ENCODE results near the gene ERC1. TPM values are rescaled to one million over a fixed set of nuclear protein-coding genes. Genes with fewer than 3 reads are reported as not detected.
A peak's percentile ranks its signal among the peaks of the same experiment; 100 is the strongest.

The ERC1 gene
- total and polyA plus RNA-seq, 7 donors: 4.0 to 35.6 (median 29.4) TPM

DNA sequence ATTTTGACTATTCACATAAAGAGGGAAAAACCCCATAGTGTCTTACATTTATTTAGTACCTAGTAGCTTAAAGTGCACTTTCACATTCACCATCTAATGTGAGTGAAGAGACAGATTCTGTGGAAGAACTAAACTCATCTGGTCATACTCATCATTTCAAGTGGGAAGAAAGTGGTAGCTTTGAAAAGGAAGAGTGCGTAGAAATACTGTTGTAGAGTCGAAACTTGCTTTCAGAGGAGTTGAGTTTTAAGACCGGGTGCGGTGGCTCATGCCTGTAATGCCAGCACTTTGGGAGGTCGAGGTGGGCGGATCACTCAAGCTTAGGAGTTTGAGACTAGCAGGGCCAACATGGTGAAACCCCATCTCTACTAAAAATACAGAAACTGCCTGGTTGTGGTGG is 222.2 kb downstream of the ERC1 start:
- ATAC-seq: no peak
- Histone ChIP-seq H3K9me3 (no peaks in the 10 kb centered on the region), H3K4me1 (peaks cover 17% of the 10 kb centered on the region), H3K27me3 (ENCODE audit: insufficient read depth in 3 of 3, low read length in 2 of 3) (no peaks in the 10 kb centered on the region), H3K36me3 (ENCODE audit: insufficient read depth in 1 of 2, low read depth in 1 of 2) (no peaks in the 10 kb centered on the region), H3K27ac (no peak overlapping the region), H3K4me3 (no peak overlapping the region)
- intact Hi-C loops (cut with DNase I): no loop called here
- DNase-seq: no peak
- TF ChIP-seq, protein P1, sequence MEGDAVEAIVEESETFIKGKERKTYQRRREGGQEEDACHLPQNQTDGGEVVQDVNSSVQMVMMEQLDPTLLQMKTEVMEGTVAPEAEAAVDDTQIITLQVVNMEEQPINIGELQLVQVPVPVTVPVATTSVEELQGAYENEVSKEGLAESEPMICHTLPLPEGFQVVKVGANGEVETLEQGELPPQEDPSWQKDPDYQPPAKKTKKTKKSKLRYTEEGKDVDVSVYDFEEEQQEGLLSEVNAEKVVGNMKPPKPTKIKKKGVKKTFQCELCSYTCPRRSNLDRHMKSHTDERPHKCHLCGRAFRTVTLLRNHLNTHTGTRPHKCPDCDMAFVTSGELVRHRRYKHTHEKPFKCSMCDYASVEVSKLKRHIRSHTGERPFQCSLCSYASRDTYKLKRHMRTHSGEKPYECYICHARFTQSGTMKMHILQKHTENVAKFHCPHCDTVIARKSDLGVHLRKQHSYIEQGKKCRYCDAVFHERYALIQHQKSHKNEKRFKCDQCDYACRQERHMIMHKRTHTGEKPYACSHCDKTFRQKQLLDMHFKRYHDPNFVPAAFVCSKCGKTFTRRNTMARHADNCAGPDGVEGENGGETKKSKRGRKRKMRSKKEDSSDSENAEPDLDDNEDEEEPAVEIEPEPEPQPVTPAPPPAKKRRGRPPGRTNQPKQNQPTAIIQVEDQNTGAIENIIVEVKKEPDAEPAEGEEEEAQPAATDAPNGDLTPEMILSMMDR (IDR thresholded peaks at IDR 0.05): no peak
- WGBS, 3 donors: 95 to 98% (median 96%) methylated on average over 6 of the region's 6 CpGs

- intact Hi-C loops (cut with DNase I): no loop called here
- DNase-seq: no peak
- WGBS, 3 donors: 95 to 97% (median 96%) methylated on average over 7 of the region's 7 CpGs
These were observed 222.7 kb downstream of the ERC1 start for GRCh38 chr12:1213618-1214205.

GRCh38 chr12:1216560-1216959 is 225.5 kb downstream of the ERC1 start:
- H3K4me3 ChIP-seq: no peak overlapping the region
- intact Hi-C loops (cut with DNase I): loop anchor here in 1 of 2 donors (5.0 kb wide), 1 partner anchor 579 kb away; no protein-coding TSS in a partner anchor
- no peak for ATAC-seq
- H3K36me3 ChIP-seq (ENCODE audit: insufficient read depth in 1 of 2, low read depth in 1 of 2): no peaks in the 10 kb centered on the region
- peak overlapping the region; percentile 75 for H3K27ac ChIP-seq
- no peak for DNase-seq
- H3K9me3 ChIP-seq: no peaks in the 10 kb centered on the region
- TF ChIP-seq, protein P1 (IDR thresholded peaks at IDR 0.05): no peak
- H3K27me3 ChIP-seq (ENCODE audit: insufficient read depth in 3 of 3, low read length in 2 of 3): no peaks in the 10 kb centered on the region
- 82 to 89% (median 87%) methylated on average over 3 of the region's 3 CpGs for WGBS, 3 donors
- peaks cover 29% of the 10 kb centered on the region for H3K4me1 ChIP-seq

More at GRCh38 chr12:1213618-1214205, 222.7 kb downstream of the ERC1 start:
- ATAC-seq: no peak
- no peak overlapping the region for H3K27ac ChIP-seq
- peaks cover 22% of the 10 kb centered on the region for H3K4me1 ChIP-seq
- H3K36me3 ChIP-seq (ENCODE audit: insufficient read depth in 1 of 2, low read depth in 1 of 2): no peaks in the 10 kb centered on the region
- H3K9me3 ChIP-seq: no peaks in the 10 kb centered on the region
- H3K4me3 ChIP-seq: no peak overlapping the region
- H3K27me3 ChIP-seq (ENCODE audit: insufficient read depth in 3 of 3, low read length in 2 of 3): no peaks in the 10 kb centered on the region
- TF ChIP-seq, protein P1 (IDR thresholded peaks at IDR 0.05): no peak

DNA sequence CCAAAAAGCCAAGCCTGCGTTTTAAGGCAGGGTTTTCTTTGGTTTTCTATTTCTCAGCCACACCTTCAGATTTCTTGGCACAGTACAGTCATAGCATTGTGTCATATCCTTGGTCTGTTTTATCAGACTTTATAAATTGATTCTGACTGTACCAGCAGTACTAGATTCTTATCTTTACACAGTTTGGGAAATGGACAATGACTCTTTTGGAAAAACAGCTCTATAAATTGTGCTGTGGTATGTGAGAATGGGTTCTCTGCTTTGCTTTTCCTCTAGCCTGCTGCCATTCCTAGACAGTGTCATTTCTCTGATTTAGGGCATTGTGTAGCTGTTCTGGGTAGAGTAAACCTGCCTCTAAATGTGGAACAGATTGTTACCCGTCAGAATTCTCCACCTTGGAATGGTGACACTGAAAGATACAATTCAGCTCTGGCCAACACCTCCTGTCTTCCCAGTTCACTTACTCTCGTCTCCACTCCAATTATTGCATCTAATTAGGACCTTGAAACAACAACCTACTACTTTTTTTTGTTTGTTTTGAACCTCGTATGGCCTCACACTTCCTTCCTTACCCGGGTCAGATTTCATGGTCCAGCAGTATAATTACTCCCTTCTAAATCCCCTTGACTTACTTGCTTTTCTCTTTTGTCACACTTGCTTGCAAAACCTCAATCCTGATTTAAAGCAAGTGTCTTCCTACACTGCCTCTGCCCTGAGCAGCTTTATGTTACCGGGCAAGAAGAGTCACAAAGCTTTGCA is 226.3 kb downstream of the ERC1 start:
- ATAC-seq (peak; percentile 76 to 89 (median 80)), DNase-seq (no peak)
- intact Hi-C loops (cut with DNase I): loop anchor here in 1 of 2 donors (5.0 kb wide), 1 partner anchor 580 kb away; no protein-coding TSS in a partner anchor
- no peaks in the 10 kb centered on the region for H3K36me3 ChIP-seq (ENCODE audit: insufficient read depth in 1 of 2, low read depth in 1 of 2)
- peaks cover 29% of the 10 kb centered on the region for H3K4me1 ChIP-seq
- H3K9me3 ChIP-seq: no peaks in the 10 kb centered on the region
- peak overlapping the region; percentile 75 for H3K27ac ChIP-seq
- H3K27me3 ChIP-seq (ENCODE audit: insufficient read depth in 3 of 3, low read length in 2 of 3): no peaks in the 10 kb centered on the region
- WGBS, 3 donors: 9 to 17% (median 10%) methylated on average over 6 of the region's 6 CpGs
- TF ChIP-seq, protein P1 (IDR thresholded peaks at IDR 0.05): no peak
- H3K4me3 ChIP-seq: peak overlapping the region; percentile 22
